GM12878 (cell line): ENCODE results near the gene RPL35A. TPM values are rescaled to one million over a fixed set of nuclear protein-coding genes. Genes with fewer than 3 reads are reported as not detected.

Source experiments
- BCL3 ChIP-seq: IDR thresholded peaks from 2 replicates; pipeline ENCODE4 v1.6.1; 2011; ENCODE audit warnings: borderline replicate concordance, low read depth, mild to moderate bottlenecking, moderate library complexity, low read length; ENCODE audit not compliant: insufficient read depth, poor library complexity, severe bottlenecking
- CEBPZ ChIP-seq: fragments of 150-350 bp; IDR thresholded peaks from 2 replicates; pipeline ENCODE4 v1.6.1; 2016; ENCODE audit warnings: low read depth, low read length
- CHD1 ChIP-seq: IDR thresholded peaks from 2 replicates; pipeline ENCODE4 v1.6.1; 2012; ENCODE audit warnings: low read depth, low read length, improper control_type of control experiment
- DPF2 ChIP-seq: fragments of 450-650 bp; IDR thresholded peaks from 2 replicates; pipeline ENCODE4 v1.6.1; 2017; ENCODE audit warnings: mild to moderate bottlenecking
- EED ChIP-seq: sonication (generic); IDR thresholded peaks from 2 replicates; pipeline ENCODE4 v1.6.1; 2016; ENCODE audit warnings: antibody characterized with exemption, low read depth
- ETV6 ChIP-seq, 2 experiments: fragments of 450-650 bp in 1 of 2; IDR thresholded peaks in 1 of 2; conservative IDR thresholded peaks in 1 of 2; 2 replicates each; pipeline ENCODE4 v1.6.1; 2014; ENCODE audit warnings: antibody characterized with exemption in 1 of 2, borderline replicate concordance in 1 of 2, low read depth in 1 of 2, mild to moderate bottlenecking in 1 of 2, moderate library complexity in 1 of 2
- EZH2 ChIP-seq: IDR thresholded peaks from 2 replicates; pipeline ENCODE4 v1.6.1; 2012; ENCODE audit warnings: low read depth, mild to moderate bottlenecking, control low read depth, inconsistent platforms, low read length, borderline replicate concordance; ENCODE audit not compliant: control insufficient read depth
- HDGF ChIP-seq: fragments of 450-650 bp; IDR thresholded peaks from 2 replicates; pipeline ENCODE4 v1.6.1; 2016; ENCODE audit warnings: antibody characterized with exemption
- IRF4 ChIP-seq: IDR thresholded peaks from 2 replicates; pipeline ENCODE4 v1.6.1; 2011; ENCODE audit warnings: low read depth, low read length
- KDM1A ChIP-seq: fragments of 200-600 bp; sonication (generic); IDR thresholded peaks from 2 replicates; pipeline ENCODE4 v1.6.1; 2016; ENCODE audit warnings: borderline replicate concordance
- KLF5 ChIP-seq: fragments of 450-650 bp; IDR thresholded peaks from 2 replicates; pipeline ENCODE4 v1.6.1; 2014; ENCODE audit warnings: mild to moderate bottlenecking; ENCODE audit not compliant: partially characterized antibody
- MEF2A ChIP-seq: IDR thresholded peaks from 2 replicates; pipeline ENCODE4 v1.6.1; 2011; ENCODE audit warnings: low read depth, mild to moderate bottlenecking, low read length, moderate library complexity; ENCODE audit not compliant: insufficient read depth
- MEF2B ChIP-seq: fragments of 450-650 bp; IDR thresholded peaks from 2 replicates; pipeline ENCODE4 v1.6.1; 2018; ENCODE audit warnings: mild to moderate bottlenecking, moderate library complexity; ENCODE audit not compliant: partially characterized antibody, poor library complexity, severe bottlenecking
- MTA2 ChIP-seq: fragments of 450-650 bp; IDR thresholded peaks from 2 replicates; pipeline ENCODE4 v1.6.1; 2016; ENCODE audit warnings: low read depth, mild to moderate bottlenecking, moderate library complexity
- MXI1 ChIP-seq: fragments of 150-350 bp; IDR thresholded peaks from 2 replicates; pipeline ENCODE4 v1.6.1; 2011; ENCODE audit warnings: low read depth, mild to moderate bottlenecking, inconsistent platforms, low read length, improper control_type of control experiment
- RAD21 ChIP-seq: IDR thresholded peaks from 2 replicates; pipeline ENCODE4 v1.6.1; 2011; ENCODE audit warnings: mild to moderate bottlenecking, low read depth, low read length, moderate library complexity; ENCODE audit not compliant: insufficient read depth
- RB1 ChIP-seq: fragments of 450-650 bp; formaldehyde crosslinking; IDR thresholded peaks from 2 replicates; pipeline ENCODE4 v1.6.1; 2017; ENCODE audit warnings: mild to moderate bottlenecking, borderline replicate concordance
- SMAD5 ChIP-seq: IDR thresholded peaks from 2 replicates; pipeline ENCODE4 v1.6.1; 2016; ENCODE audit warnings: antibody characterized with exemption, low read depth
- SREBF2 ChIP-seq: IDR thresholded peaks from 2 replicates; pipeline ENCODE4 v1.6.1; 2012; ENCODE audit warnings: mild to moderate bottlenecking, low read length
- ZBTB11 ChIP-seq: fragments of 450-650 bp; formaldehyde crosslinking; IDR thresholded peaks from 2 replicates; pipeline ENCODE4 v1.5.0; 2022; ENCODE audit warnings: mild to moderate bottlenecking, missing genetic modification characterization
- ZNF384 ChIP-seq: IDR thresholded peaks from 2 replicates; pipeline ENCODE4 v1.6.1; 2012; ENCODE audit warnings: low read depth, mild to moderate bottlenecking, low read length, improper control_type of control experiment, borderline replicate concordance
- polyA plus RNA-seq, 11 experiments: library from polyadenylated mRNA; depleted of rRNA in 4 of 11; unstranded in 6 of 11; stranded (reverse) in 5 of 11; fragments of >200 nt; fragmentation: Nextera tagmentation in 4 of 11; fragmentation: Illumina TruSeq in 1 of 11; extraction: Ambion mirVana in 4 of 11; extraction: Trizol in 1 of 11; gene quantifications; 1 replicate in 1 of 11; 2 replicates in 10 of 11; pipeline versions ENCODE4 v1.2.1 to v1.2.3, GENCODE V29; 2011 to 2016; ENCODE audit warnings: inconsistent platforms in 2 of 11, missing spikeins in 2 of 11, low read depth in 1 of 11
- total RNA-seq, 4 experiments: library from RNA; depleted of rRNA in 3 of 4; stranded (reverse); fragments of >200 nt in 3 of 4; fragmentation: Illumina TruSeq in 1 of 4; extraction: Trizol in 1 of 4; gene quantifications; 2 replicates each; pipeline versions ENCODE4 v1.2.1 to v1.2.3, GENCODE V29; 2013 to 2021

Gene RPL35A
- total and polyA plus RNA-seq, 10 of the 15 experiments (the other 5 are each of a cell fraction or from before 2014, with no cell fraction given), result 774 to 3,144 (median 1,843) TPM

- TF ChIP-seq ZNF384, result no peak
- TF ChIP-seq MEF2B, result no peak
- peak; percentile 94 for TF ChIP-seq HDGF
- TF ChIP-seq RB1, result no peak; the same call in 1 of the 2 replicates
- no peak for TF ChIP-seq SREBF2
- TF ChIP-seq ZBTB11, result no peak
- TF ChIP-seq EED, result no peak
- no peak for TF ChIP-seq EZH2
- TF ChIP-seq RAD21, result no peak
- TF ChIP-seq KDM1A, result no peak
- TF ChIP-seq MXI1, result peak; percentile 86
- TF ChIP-seq IRF4, result no peak
- TF ChIP-seq MEF2A, result no peak
- no peak for TF ChIP-seq CEBPZ
- TF ChIP-seq CHD1, result no peak
- no peak for TF ChIP-seq SMAD5
- TF ChIP-seq BCL3, result no peak
- TF ChIP-seq KLF5, result no peak
- TF ChIP-seq DPF2, result peak; percentile 64; the same call in 1 of the 2 replicates
- no peak for TF ChIP-seq ETV6 (conservative IDR thresholded peaks at IDR 0.05 in 1 of 2, IDR thresholded peaks at IDR 0.05 in 1 of 2; ENCODE audit: borderline replicate concordance in 1 of 2, low read depth in 1 of 2)
- no peak for TF ChIP-seq MTA2
Observed at GRCh38 chr3:197959891-197960693, 10.1 kb downstream of the RPL35A start, which contains the start of gene LMLN (continued).
